HG03196 (cell line): ENCODE results near the gene HOOK1.
A peak's percentile ranks its signal among the peaks of the same experiment; 100 is the strongest.
"Not testable (repeated sequence)": the region's sequence is repeated elsewhere in the genome, so short reads cannot be mapped to it uniquely, and the experiment has no call there.

Source experiments
- ATAC-seq: cut with Tn5 transposase; IDR thresholded peaks from one replicate; pipeline ENCODE4 v1.9.1; 2021; ENCODE audit not compliant: unreplicated experiment

HOOK1 gene

GRCh38 chr1:59819566-59820438 lies 5.1 kb downstream of the HOOK1 start:
- ATAC-seq: peak; percentile 51

GRCh38 chr1:59827055-59827643 lies 12.4 kb downstream of the HOOK1 start:
- no peak for ATAC-seq

GRCh38 chr1:59828160-59828559 lies 13.4 kb downstream of the HOOK1 start:
- no peak for ATAC-seq

GRCh38 chr1:59831529-59831928 lies 16.8 kb downstream of the HOOK1 start:
- ATAC-seq: no peak

GRCh38 chr1:59833022-59833421 lies 18.3 kb downstream of the HOOK1 start:
- ATAC-seq: no peak

GRCh38 chr1:59833991-59834390 lies 19.2 kb downstream of the HOOK1 start:
- ATAC-seq: no peak

- ATAC-seq: not testable (repeated sequence)
Observed at GRCh38 chr1:59837857-59838256, 23.1 kb downstream of the HOOK1 start.

GRCh38 chr1:59845091-59845490 lies 30.3 kb downstream of the HOOK1 start:
- ATAC-seq: no peak

GRCh38 chr1:59846209-59846894 lies 31.6 kb downstream of the HOOK1 start:
- ATAC-seq: no peak

GRCh38 chr1:59846895-59847282 lies 32.1 kb downstream of the HOOK1 start:
- ATAC-seq: no peak

- no peak for ATAC-seq
Observed at GRCh38 chr1:59852117-59852516, 37.4 kb downstream of the HOOK1 start.

- not testable (repeated sequence) for ATAC-seq
Observed at GRCh38 chr1:59855297-59855696, 40.5 kb downstream of the HOOK1 start.

- no peak for ATAC-seq
Observed at GRCh38 chr1:59856725-59857338, 42.1 kb downstream of the HOOK1 start.

GRCh38 chr1:59857679-59858354 lies 43.1 kb downstream of the HOOK1 start:
- ATAC-seq: no peak

- no peak for ATAC-seq
Observed at GRCh38 chr1:59866462-59866861, 51.7 kb downstream of the HOOK1 start.

GRCh38 chr1:59871746-59872145 lies 57.0 kb downstream of the HOOK1 start:
- no peak for ATAC-seq

- ATAC-seq: no peak
Observed at GRCh38 chr1:59877108-59877682, 62.4 kb downstream of the HOOK1 start.

GRCh38 chr1:59878370-59878769 lies 63.6 kb downstream of the HOOK1 start:
- no peak for ATAC-seq

- ATAC-seq: no peak
Observed at GRCh38 chr1:59879574-59879973, 64.8 kb downstream of the HOOK1 start.

- ATAC-seq: no peak
Observed at GRCh38 chr1:59879996-59880505, 65.3 kb downstream of the HOOK1 start.
